HepG2 (cell line): ENCODE results near the gene TYW1. TPM values are rescaled to one million over a fixed set of nuclear protein-coding genes. Genes with fewer than 3 reads are reported as not detected.
"Not testable (repeated sequence)": the region's sequence is repeated elsewhere in the genome, so short reads cannot be mapped to it uniquely, and the experiment has no call there.

Experiments
- ARHGAP35 ChIP-seq: sonication (generic); formaldehyde crosslinking; IDR thresholded peaks from 2 replicates; pipeline ENCODE4 v1.9.0; 2022; ENCODE audit warnings: mild to moderate bottlenecking, inconsistent platforms, moderate library complexity, missing genetic modification reagents, borderline replicate concordance
- CREB1 ChIP-seq, 2 experiments: fragments of 450-650 bp in 1 of 2; IDR thresholded peaks; 2 replicates each; pipeline ENCODE4 v1.6.1; 2016 to 2017; ENCODE audit warnings: control low read depth in 1 of 2, mild to moderate bottlenecking in 1 of 2, missing compliant biosample characterization in 1 of 2, missing genetic modification characterization in 1 of 2
- JUN ChIP-seq: sonication (generic); formaldehyde crosslinking; IDR thresholded peaks from 2 replicates; pipeline ENCODE4 v1.4.0; 2020; ENCODE audit warnings: mild to moderate bottlenecking, missing genetic modification reagents
- MAZ ChIP-seq, 2 experiments: sonication (generic) in 1 of 2; formaldehyde crosslinking in 1 of 2; IDR thresholded peaks; 2 replicates each; pipeline versions ENCODE4 v1.5.0 to v1.6.1; 2012 to 2020; ENCODE audit warnings: low read depth in 2 of 2, mild to moderate bottlenecking in 2 of 2, borderline replicate concordance in 1 of 2, improper control_type of control experiment in 1 of 2, low read length in 1 of 2, missing genetic modification reagents in 1 of 2, moderate library complexity in 1 of 2
- MEIS2 ChIP-seq: sonication (generic); formaldehyde crosslinking; IDR thresholded peaks from 2 replicates; pipeline ENCODE4 v1.9.0; 2021; ENCODE audit warnings: mild to moderate bottlenecking, missing genetic modification reagents
- MYC ChIP-seq: sonication (generic); formaldehyde crosslinking; IDR thresholded peaks from 2 replicates; pipeline ENCODE4 v1.9.0; 2021; ENCODE audit warnings: missing genetic modification reagents, borderline replicate concordance
- PHF8 ChIP-seq: sonication (generic); formaldehyde crosslinking; IDR thresholded peaks from 2 replicates; pipeline ENCODE4 v1.5.0; 2020; ENCODE audit warnings: missing genetic modification reagents
- SALL1 ChIP-seq: sonication (generic); formaldehyde crosslinking; IDR thresholded peaks from 2 replicates; pipeline ENCODE4 v1.8.0; 2022; ENCODE audit warnings: mild to moderate bottlenecking, missing genetic modification reagents
- SALL2 ChIP-seq: sonication (generic); formaldehyde crosslinking; IDR thresholded peaks from 2 replicates; pipeline ENCODE4 v1.8.1; 2023; ENCODE audit warnings: mild to moderate bottlenecking, missing genetic modification reagents, inconsistent platforms
- SP2 ChIP-seq: sonication (generic); formaldehyde crosslinking; IDR thresholded peaks from 2 replicates; pipeline ENCODE4 v1.5.1; 2020; ENCODE audit warnings: mild to moderate bottlenecking, missing genetic modification reagents
- ZBTB38 ChIP-seq: sonication (generic); formaldehyde crosslinking; IDR thresholded peaks from 2 replicates; pipeline ENCODE4 v1.5.1; 2020; ENCODE audit warnings: mild to moderate bottlenecking, missing genetic modification reagents
- ZFP1 ChIP-seq: IDR thresholded peaks from 2 replicates; pipeline ENCODE4 v1.6.1; 2016
- ZNF138 ChIP-seq: sonication (generic); formaldehyde crosslinking; IDR thresholded peaks from 2 replicates; pipeline ENCODE4 v1.5.0; 2020; ENCODE audit warnings: mild to moderate bottlenecking, low read depth, missing genetic modification reagents
- ZNF30 ChIP-seq: sonication (generic); formaldehyde crosslinking; IDR thresholded peaks from 2 replicates; pipeline ENCODE4 v1.5.0; 2020; ENCODE audit warnings: mild to moderate bottlenecking, missing genetic modification reagents
- ZNF333 ChIP-seq: sonication (generic); formaldehyde crosslinking; IDR thresholded peaks from 2 replicates; pipeline ENCODE4 v1.4.0; 2020; ENCODE audit warnings: mild to moderate bottlenecking, missing genetic modification reagents, borderline replicate concordance
- ZNF569 ChIP-seq: sonication (generic); formaldehyde crosslinking; IDR thresholded peaks from 2 replicates; pipeline ENCODE4 v1.5.0; 2020; ENCODE audit warnings: mild to moderate bottlenecking, missing genetic modification reagents, moderate library complexity, borderline replicate concordance
- polyA plus RNA-seq, 8 experiments: library from polyadenylated mRNA; depleted of rRNA in 3 of 8; stranded (reverse) in 7 of 8; unstranded in 1 of 8; fragments of >200 nt; fragmentation: Illumina TruSeq in 4 of 8; extraction: Trizol in 4 of 8; gene quantifications; 2 replicates each; pipeline versions ENCODE4 v1.2.1 to v1.2.3, GENCODE V29; 2011 to 2016; ENCODE audit warnings: low read depth in 4 of 8, missing spikeins in 1 of 8, mixed read lengths in 1 of 8; ENCODE audit not compliant: insufficient read depth in 1 of 8
- total RNA-seq, 5 experiments: library from RNA; depleted of rRNA; stranded (reverse); fragments of >200 nt; fragmentation: Illumina TruSeq; extraction: Trizol; gene quantifications; 2 replicates each; pipeline ENCODE4 v1.2.3, GENCODE V29; 2016; ENCODE audit warnings: low read depth in 1 of 5
- TF ChIP-seq, protein P1 (sequence below): IDR thresholded peaks from 2 replicates; pipeline ENCODE4 v1.6.1; 2016; ENCODE audit warnings: low read depth, control low read depth
- TF ChIP-seq, protein P2 (sequence below): sonication (generic); formaldehyde crosslinking; IDR thresholded peaks from 2 replicates; pipeline ENCODE4 v1.4.0; 2020; ENCODE audit warnings: mild to moderate bottlenecking, missing genetic modification reagents
- TF ChIP-seq, protein P3 (sequence below): sonication (generic); formaldehyde crosslinking; IDR thresholded peaks from 2 replicates; pipeline ENCODE4 v1.8.0; 2022; ENCODE audit warnings: missing genetic modification reagents, mild to moderate bottlenecking, borderline replicate concordance
- TF ChIP-seq, protein P4 (sequence below): IDR thresholded peaks from 2 replicates; pipeline ENCODE4 v1.6.1; 2012; ENCODE audit warnings: inconsistent platforms
- TF ChIP-seq, protein P5 (sequence below): sonication (generic); formaldehyde crosslinking; IDR thresholded peaks from 2 replicates; pipeline ENCODE4 v1.4.0; 2020; ENCODE audit warnings: missing genetic modification reagents
- TF ChIP-seq, protein P6 (sequence below): sonication (generic); formaldehyde crosslinking; IDR thresholded peaks from 2 replicates; pipeline ENCODE4 v1.8.0; 2022; ENCODE audit warnings: mild to moderate bottlenecking, missing genetic modification reagents, borderline replicate concordance

TYW1 gene
- total and polyA plus RNA-seq, 2 of the 13 experiments (the other 11 are each of a cell fraction or from before 2014, with no cell fraction given) = 8.6 to 17.6 TPM

DNA sequence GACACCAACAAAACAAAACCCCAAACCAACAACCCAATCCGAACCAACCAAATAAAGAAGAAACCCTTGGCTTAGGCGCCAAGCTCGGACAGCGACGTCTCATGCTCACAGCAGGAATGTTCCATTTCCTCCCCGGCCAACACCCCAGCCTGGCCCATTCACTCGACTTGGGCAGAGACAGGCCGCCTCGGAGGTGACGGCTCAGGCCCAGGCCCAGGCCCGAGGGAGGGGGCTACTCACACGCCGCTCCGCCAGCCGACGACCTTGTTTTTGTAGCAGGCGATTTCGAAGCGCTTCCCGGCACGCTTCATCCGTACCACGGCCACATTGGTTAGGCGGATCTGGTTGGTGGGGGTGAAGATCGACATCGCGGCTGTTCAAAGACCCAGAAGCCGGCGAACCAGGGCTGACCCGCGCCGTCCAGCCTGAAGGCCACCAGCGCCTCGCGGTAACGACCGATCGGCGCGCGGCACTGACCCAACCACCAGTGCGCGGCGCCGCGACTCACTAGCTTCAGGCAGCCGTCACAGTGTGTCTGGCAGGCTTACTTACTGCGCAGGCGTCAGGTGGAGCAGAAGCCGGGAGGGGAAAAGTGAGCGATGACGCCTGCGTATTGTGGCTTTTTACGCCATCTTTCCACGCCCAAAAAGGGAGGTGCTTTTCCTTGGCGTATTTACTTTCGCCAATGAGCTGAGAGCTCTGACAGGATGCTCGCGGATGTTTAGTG, 1.4 kb upstream of the TYW1 start, which contains the start of gene SBDS (continued):
- TF ChIP-seq, protein P1, sequence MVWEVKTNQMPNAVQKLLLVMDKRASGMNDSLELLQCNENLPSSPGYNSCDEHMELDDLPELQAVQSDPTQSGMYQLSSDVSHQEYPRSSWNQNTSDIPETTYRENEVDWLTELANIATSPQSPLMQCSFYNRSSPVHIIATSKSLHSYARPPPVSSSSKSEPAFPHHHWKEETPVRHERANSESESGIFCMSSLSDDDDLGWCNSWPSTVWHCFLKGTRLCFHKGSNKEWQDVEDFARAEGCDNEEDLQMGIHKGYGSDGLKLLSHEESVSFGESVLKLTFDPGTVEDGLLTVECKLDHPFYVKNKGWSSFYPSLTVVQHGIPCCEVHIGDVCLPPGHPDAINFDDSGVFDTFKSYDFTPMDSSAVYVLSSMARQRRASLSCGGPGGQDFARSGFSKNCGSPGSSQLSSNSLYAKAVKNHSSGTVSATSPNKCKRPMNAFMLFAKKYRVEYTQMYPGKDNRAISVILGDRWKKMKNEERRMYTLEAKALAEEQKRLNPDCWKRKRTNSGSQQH (CRISPR knock-in tag) = peak; percentile 36; the same call in 1 of the 2 replicates
- TF ChIP-seq MEIS2 (peak; percentile 63), SALL2 (peak; percentile 58), ZNF138 (peak; percentile 33; the same call in 1 of the 2 replicates), MAZ (CRISPR knock-in tag; IDR thresholded peaks at IDR 0.05; ENCODE audit: low read depth) (0 out of 2 replicates have a peak, but pooled peaks have one; percentile 40), ARHGAP35 (peak; percentile 47; the same call in 1 of the 2 replicates), ZFP1 (CRISPR knock-in tag) (0 out of 2 replicates have a peak, but pooled peaks have one; percentile 0), ZNF30 (CRISPR knock-in tag) (0 out of 2 replicates have a peak, but pooled peaks have one; percentile 54), ZNF333 (CRISPR knock-in tag) (peak; percentile 61; the same call in 1 of the 2 replicates), ZBTB38 (CRISPR knock-in tag) (peak; percentile 39; the same call in 1 of the 2 replicates), MYC (CRISPR knock-in tag) (peak; percentile 78), JUN (CRISPR knock-in tag) (0 out of 2 replicates have a peak, but pooled peaks have one; percentile 35), CREB1 (IDR thresholded peaks at IDR 0.05) (peak; percentile 89), CREB1 (CRISPR knock-in tag; IDR thresholded peaks at IDR 0.05) (peak; percentile 81), SP2 (peak; percentile 65), SALL1 (CRISPR knock-in tag) (peak; percentile 79), PHF8 (peak; percentile 79), ZNF569 (CRISPR knock-in tag) (0 out of 2 replicates have a peak, but pooled peaks have one; percentile 77)
- TF ChIP-seq, protein P2, sequence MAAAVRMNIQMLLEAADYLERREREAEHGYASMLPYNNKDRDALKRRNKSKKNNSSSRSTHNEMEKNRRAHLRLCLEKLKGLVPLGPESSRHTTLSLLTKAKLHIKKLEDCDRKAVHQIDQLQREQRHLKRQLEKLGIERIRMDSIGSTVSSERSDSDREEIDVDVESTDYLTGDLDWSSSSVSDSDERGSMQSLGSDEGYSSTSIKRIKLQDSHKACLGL (CRISPR knock-in tag) = 0 out of 2 replicates have a peak, but pooled peaks have one; percentile 16
- not testable (repeated sequence) for TF ChIP-seq MAZ (IDR thresholded peaks at IDR 0.05; ENCODE audit: borderline replicate concordance, low read depth, low read length)
- TF ChIP-seq, protein P3, sequence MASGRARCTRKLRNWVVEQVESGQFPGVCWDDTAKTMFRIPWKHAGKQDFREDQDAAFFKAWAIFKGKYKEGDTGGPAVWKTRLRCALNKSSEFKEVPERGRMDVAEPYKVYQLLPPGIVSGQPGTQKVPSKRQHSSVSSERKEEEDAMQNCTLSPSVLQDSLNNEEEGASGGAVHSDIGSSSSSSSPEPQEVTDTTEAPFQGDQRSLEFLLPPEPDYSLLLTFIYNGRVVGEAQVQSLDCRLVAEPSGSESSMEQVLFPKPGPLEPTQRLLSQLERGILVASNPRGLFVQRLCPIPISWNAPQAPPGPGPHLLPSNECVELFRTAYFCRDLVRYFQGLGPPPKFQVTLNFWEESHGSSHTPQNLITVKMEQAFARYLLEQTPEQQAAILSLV (CRISPR knock-in tag) = 0 out of 2 replicates have a peak, but pooled peaks have one; percentile 40
- TF ChIP-seq, protein P4, sequence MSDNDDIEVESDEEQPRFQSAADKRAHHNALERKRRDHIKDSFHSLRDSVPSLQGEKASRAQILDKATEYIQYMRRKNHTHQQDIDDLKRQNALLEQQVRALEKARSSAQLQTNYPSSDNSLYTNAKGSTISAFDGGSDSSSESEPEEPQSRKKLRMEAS = peak; percentile 72
- TF ChIP-seq, protein P5, sequence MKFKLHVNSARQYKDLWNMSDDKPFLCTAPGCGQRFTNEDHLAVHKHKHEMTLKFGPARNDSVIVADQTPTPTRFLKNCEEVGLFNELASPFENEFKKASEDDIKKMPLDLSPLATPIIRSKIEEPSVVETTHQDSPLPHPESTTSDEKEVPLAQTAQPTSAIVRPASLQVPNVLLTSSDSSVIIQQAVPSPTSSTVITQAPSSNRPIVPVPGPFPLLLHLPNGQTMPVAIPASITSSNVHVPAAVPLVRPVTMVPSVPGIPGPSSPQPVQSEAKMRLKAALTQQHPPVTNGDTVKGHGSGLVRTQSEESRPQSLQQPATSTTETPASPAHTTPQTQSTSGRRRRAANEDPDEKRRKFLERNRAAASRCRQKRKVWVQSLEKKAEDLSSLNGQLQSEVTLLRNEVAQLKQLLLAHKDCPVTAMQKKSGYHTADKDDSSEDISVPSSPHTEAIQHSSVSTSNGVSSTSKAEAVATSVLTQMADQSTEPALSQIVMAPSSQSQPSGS (CRISPR knock-in tag) = peak; percentile 63; the same call in 1 of the 2 replicates
- TF ChIP-seq, protein P6, sequence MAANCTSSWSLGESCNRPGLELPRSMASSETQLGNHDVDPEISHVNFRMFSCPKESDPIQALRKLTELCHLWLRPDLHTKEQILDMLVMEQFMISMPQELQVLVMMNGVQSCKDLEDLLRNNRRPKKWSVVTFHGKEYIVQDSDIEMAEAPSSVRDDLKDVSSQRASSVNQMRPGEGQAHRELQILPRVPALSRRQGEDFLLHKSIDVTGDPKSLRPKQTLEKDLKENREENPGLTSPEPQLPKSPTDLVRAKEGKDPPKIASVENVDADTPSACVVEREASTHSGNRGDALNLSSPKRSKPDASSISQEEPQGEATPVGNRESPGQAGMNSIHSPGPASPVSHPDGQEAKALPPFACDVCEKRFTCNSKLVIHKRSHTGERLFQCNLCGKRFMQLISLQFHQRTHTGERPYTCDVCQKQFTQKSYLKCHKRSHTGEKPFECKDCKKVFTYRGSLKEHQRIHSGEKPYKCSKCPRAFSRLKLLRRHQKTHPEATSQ (CRISPR knock-in tag) = peak; percentile 20; the same call in 1 of the 2 replicates
